H1 (cell line): ENCODE measurements around the gene ARL14. TPM values are rescaled to one million over a fixed set of nuclear protein-coding genes. Genes with fewer than 3 reads are reported as not detected.

Experiments used
- CTCF ChIA-PET: fragments of 300-600 bp; sonication (Branson Sonifier 250); formaldehyde crosslinking; loops from one replicate; lab custom pipeline; 2021; ENCODE audit not compliant: partially characterized antibody; lab: Charles Lee
- POLR2A ChIA-PET: fragments of 300-600 bp; sonication (Branson Sonifier 250); formaldehyde crosslinking; loops from one replicate; lab custom pipeline; 2021; ENCODE audit warnings: inconsistent platforms; ENCODE audit not compliant: partially characterized antibody; lab: Charles Lee
- DNase-seq, 2 experiments: peaks; one replicate each; pipeline versions ENCODE4 v3.0.0 to v3.0.0-alpha.2; 2010 to 2022; ENCODE audit warnings: low spot score in 2 of 2, low read depth in 1 of 2, mixed read lengths in 1 of 2
- FAIRE-seq: peaks from 2 replicates; lab custom pipeline; 2011; peaks lifted over from hg19 to GRCh38; lab: Jason Lieb, UNC
- H2AFZ ChIP-seq: 2 replicates; pipeline ENCODE4 v1.8.1; 2012; ENCODE audit warnings: low read length, inconsistent platforms
- H2AK5ac ChIP-seq: 2 replicates; pipeline ENCODE4 v1.6.1; 2013; ENCODE audit warnings: low read depth, low read length
- H2BK120ac ChIP-seq: replicated peaks from 2 replicates; pipeline ENCODE3; 2013; ENCODE audit warnings: low read depth, low read length, inconsistent platforms
- H2BK12ac ChIP-seq: 2 replicates; pipeline ENCODE4 v1.6.1; 2013; ENCODE audit warnings: low read depth, low read length
- H2BK15ac ChIP-seq: 2 replicates; pipeline ENCODE4 v1.6.1; 2013; ENCODE audit warnings: low read length
- H2BK20ac ChIP-seq: 2 replicates; pipeline ENCODE4 v1.6.1; 2013; ENCODE audit warnings: low read length
- H2BK5ac ChIP-seq: 2 replicates; pipeline ENCODE4 v1.6.1; 2013; ENCODE audit warnings: low read depth, low read length
- H3K14ac ChIP-seq: 2 replicates; pipeline ENCODE4 v1.6.1; 2013; ENCODE audit warnings: inconsistent platforms; ENCODE audit not compliant: insufficient read length
- H3K18ac ChIP-seq: 2 replicates; pipeline ENCODE4 v1.6.1; 2013; ENCODE audit warnings: low read length; ENCODE audit errors: extremely low read depth
- H3K23ac ChIP-seq: 2 replicates; pipeline ENCODE4 v1.6.1; 2013; ENCODE audit warnings: inconsistent platforms; ENCODE audit not compliant: insufficient read length
- H3K23me2 ChIP-seq: 2 replicates; pipeline ENCODE4 v1.6.1; 2013; ENCODE audit warnings: low read depth, low read length
- H3K27ac ChIP-seq: 2 replicates; pipeline ENCODE4 v1.6.1; 2011; ENCODE audit warnings: low read depth, low read length, inconsistent platforms
- H3K27me3 ChIP-seq, 4 experiments: replicated peaks in 1 of 4; 1 replicate in 1 of 4; 2 replicates in 3 of 4; pipeline versions ENCODE4 v1.6.1 to v1.8.1; 2011 to 2013; ENCODE audit warnings: low read length in 3 of 4, mild to moderate bottlenecking in 3 of 4, inconsistent platforms in 2 of 4, mixed read lengths in 2 of 4, moderate library complexity in 1 of 4; ENCODE audit not compliant: control insufficient read depth in 3 of 4, insufficient read depth in 3 of 4; ENCODE audit errors: extremely low read depth in 1 of 4
- H3K36me3 ChIP-seq, 4 experiments: 2 replicates each; pipeline versions ENCODE4 v1.6.1 to v1.8.1; 2011 to 2013; ENCODE audit warnings: mild to moderate bottlenecking in 4 of 4, low read length in 3 of 4, moderate library complexity in 2 of 4, control low read depth in 1 of 4, inconsistent platforms in 1 of 4; ENCODE audit not compliant: insufficient read depth in 4 of 4, control insufficient read depth in 2 of 4
- H3K4ac ChIP-seq: replicated peaks from 2 replicates; pipeline ENCODE3; 2013; ENCODE audit warnings: low read length, low read depth, mixed read lengths, inconsistent platforms; ENCODE audit not compliant: insufficient read length
- H3K4me1 ChIP-seq, 4 experiments: replicated peaks in 1 of 4; 1 replicate in 1 of 4; 2 replicates in 3 of 4; pipeline versions ENCODE4 v1.6.1 to v1.8.1; 2011 to 2013; ENCODE audit warnings: low read length in 3 of 4, inconsistent platforms in 2 of 4, mixed read lengths in 1 of 4; ENCODE audit not compliant: insufficient read depth in 4 of 4, control insufficient read depth in 3 of 4
- H3K4me2 ChIP-seq, 2 experiments: 2 replicates each; pipeline versions ENCODE4 v1.6.1 to v1.8.1; 2011 to 2013; ENCODE audit warnings: low read depth in 2 of 2, low read length in 2 of 2, control low read depth in 1 of 2, inconsistent platforms in 1 of 2, mild to moderate bottlenecking in 1 of 2; ENCODE audit not compliant: insufficient read depth in 1 of 2
- H3K4me3 ChIP-seq, 4 experiments: fragments of 200-600, 300-600 bp in 1 of 4; sonication (generic), shearing (Covaris generic), sonication (Bioruptor Twin) in 1 of 4; 2 replicates each; pipeline versions ENCODE4 v1.5.1 to v1.8.1; 2011 to 2016; ENCODE audit warnings: low read length in 4 of 4, low read depth in 3 of 4, control low read depth in 2 of 4, inconsistent platforms in 2 of 4, mild to moderate bottlenecking in 2 of 4, mixed read lengths in 1 of 4, moderate library complexity in 1 of 4; ENCODE audit not compliant: insufficient read depth in 2 of 4; ENCODE audit errors: extremely low read depth in 1 of 4
- H3K56ac ChIP-seq: replicated peaks from 2 replicates; pipeline ENCODE3; 2013; ENCODE audit warnings: low read depth, mild to moderate bottlenecking, mixed read lengths, low read length, inconsistent platforms; ENCODE audit not compliant: insufficient read length
- H3K79me1 ChIP-seq: 2 replicates; pipeline ENCODE4 v1.6.1; 2013; ENCODE audit warnings: low read depth, low read length, control low read depth
- H3K79me2 ChIP-seq, 2 experiments: 2 replicates each; pipeline versions ENCODE4 v1.6.1 to v1.8.1; 2012 to 2013; ENCODE audit warnings: low read length in 2 of 2, mild to moderate bottlenecking in 2 of 2, inconsistent platforms in 1 of 2; ENCODE audit not compliant: insufficient read depth in 2 of 2, control insufficient read depth in 1 of 2
- H3K9ac ChIP-seq, 4 experiments: replicated peaks in 1 of 4; 1 replicate in 1 of 4; 2 replicates in 3 of 4; pipeline versions ENCODE4 v1.6.1 to v1.8.1; 2011 to 2013; ENCODE audit warnings: low read depth in 3 of 4, low read length in 3 of 4, control low read depth in 2 of 4, mild to moderate bottlenecking in 2 of 4, moderate library complexity in 2 of 4, inconsistent platforms in 1 of 4; ENCODE audit errors: extremely low read depth in 1 of 4
- H3K9me3 ChIP-seq, 2 experiments: 2 replicates each; pipeline versions ENCODE4 v1.6.1 to v1.8.1; 2012 to 2013; ENCODE audit warnings: mild to moderate bottlenecking in 2 of 2, moderate library complexity in 2 of 2, control low read depth in 1 of 2, inconsistent platforms in 1 of 2, low read depth in 1 of 2, low read length in 1 of 2, mixed read lengths in 1 of 2; ENCODE audit not compliant: insufficient read depth in 2 of 2
- H4K20me1 ChIP-seq, 2 experiments: replicated peaks in 1 of 2; 2 replicates each; pipeline versions ENCODE3 to v1.8.1; 2011 to 2013; ENCODE audit warnings: inconsistent platforms in 2 of 2, low read length in 2 of 2, mild to moderate bottlenecking in 1 of 2; ENCODE audit not compliant: insufficient read depth in 2 of 2, control insufficient read depth in 1 of 2
- H4K5ac ChIP-seq: 2 replicates; pipeline ENCODE4 v1.6.1; 2013; ENCODE audit warnings: low read length, low read depth, mixed read lengths, inconsistent platforms; ENCODE audit not compliant: insufficient read length
- H4K8ac ChIP-seq: 2 replicates; pipeline ENCODE4 v1.8.0; 2013; ENCODE audit warnings: mild to moderate bottlenecking, moderate library complexity, low read length, inconsistent platforms; ENCODE audit not compliant: insufficient read depth; ENCODE audit errors: extremely low read depth
- H4K91ac ChIP-seq: replicated peaks from 2 replicates; pipeline ENCODE3; 2013; ENCODE audit warnings: low read length, mixed read lengths, inconsistent platforms; ENCODE audit not compliant: insufficient read length
- EP300 ChIP-seq, 2 experiments: IDR thresholded peaks; 1 replicate in 1 of 2; 2 replicates in 1 of 2; pipeline ENCODE4 v1.6.1; 2011 to 2012; ENCODE audit warnings: low read depth in 2 of 2, low read length in 2 of 2, mild to moderate bottlenecking in 2 of 2, borderline replicate concordance in 1 of 2, inconsistent platforms in 1 of 2, moderate library complexity in 1 of 2
- POLR2A ChIP-seq, 2 experiments: IDR thresholded peaks; 1 replicate in 1 of 2; 2 replicates in 1 of 2; pipeline ENCODE4 v1.6.1; 2011; ENCODE audit warnings: low read depth in 2 of 2, low read length in 2 of 2, mild to moderate bottlenecking in 2 of 2; ENCODE audit errors: control extremely low read depth in 1 of 2
- WGBS, 2 experiments: shearing (Covaris generic) in 1 of 2; methylation state at CpG; one replicate each; pipeline versions ENCODE4 v1.1.6 to v1.1.7; 2013 to 2015; ENCODE audit warnings: low lambda C conversion rate in 2 of 2, mixed read lengths in 2 of 2, inconsistent platforms in 1 of 2, low coverage in 1 of 2, missing lambda C conversion rate in 1 of 2; ENCODE audit not compliant: insufficient replicate concordance in 2 of 2, insufficient coverage in 1 of 2, insufficient read length in 1 of 2; ENCODE audit errors: extremely low coverage in 1 of 2, missing lambda C conversion rate in 1 of 2; 5-methylcytosine and 5-hydroxymethylcytosine counted together
- polyA plus RNA-seq, 7 experiments: library from polyadenylated mRNA; depleted of rRNA in 3 of 7; stranded (reverse) in 5 of 7; unstranded in 2 of 7; fragments of >200 nt in 5 of 7; fragments of 200-250 nt in 2 of 7; gene quantifications; 1 replicate in 5 of 7; 2 replicates in 1 of 7; 4 replicates in 1 of 7; pipeline versions ENCODE4 v1.2.1 to v1.2.3, GENCODE V29; 2011 to 2013; ENCODE audit warnings: missing spikeins in 2 of 7, mixed read lengths in 2 of 7
- total RNA-seq: library from RNA; stranded (reverse); fragmentation: NEBNext Ultra II Directional; extraction: Animal tissue kit (Norgen Biotek cat#: 25700); gene quantifications from 2 replicates; pipeline ENCODE4 v1.2.1, GENCODE V29; 2021
- TF ChIP-seq, protein P1 (sequence below): IDR thresholded peaks from 2 replicates; pipeline ENCODE4 v1.6.1; 2011; ENCODE audit warnings: low read length, improper control_type of control experiment

The ARL14 gene
- total and polyA plus RNA-seq, 2 of the 8 experiments (the other 6 are each of a cell fraction or from before 2014, with no cell fraction given), result not detected

DNA sequence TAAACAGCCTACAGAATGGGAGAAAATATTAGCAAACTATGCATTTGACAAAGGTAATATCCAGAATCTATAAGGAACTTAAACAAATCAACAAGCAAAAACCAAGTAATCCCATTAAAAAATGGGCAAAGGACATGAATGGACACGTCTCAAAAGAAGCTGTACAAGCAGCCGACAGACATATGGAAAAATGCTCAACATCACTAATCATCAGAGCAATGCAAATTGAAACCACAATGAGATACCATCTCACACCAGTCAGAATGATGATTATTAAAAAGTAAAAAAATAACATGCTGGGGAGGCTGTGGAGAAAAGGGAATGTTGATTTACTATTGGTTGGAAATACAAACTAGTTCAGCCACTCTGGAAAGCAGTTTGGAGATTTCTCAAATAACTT, 48.4 kb downstream of the ARL14 start:
- Histone ChIP-seq H2BK15ac (no peak overlapping the region), H3K18ac (no peak overlapping the region), H3K4ac (no peak overlapping the region), H3K36me3 (no peaks in the 10 kb centered on the region), H4K5ac (no peak overlapping the region), H3K9ac (no peak overlapping the region), H2BK5ac (no peak overlapping the region), H2BK20ac (no peak overlapping the region), H3K79me2 (no peaks in the 10 kb centered on the region), H2BK12ac (no peak overlapping the region), H3K27ac (no peak overlapping the region), H3K9me3 (no peaks in the 10 kb centered on the region), H3K27me3 (no peaks in the 10 kb centered on the region), H4K91ac (no peak overlapping the region), H3K4me3 (no peak overlapping the region), H3K23me2 (0 out of 2 replicates have a peak, but pooled peaks cover 2% of the 10 kb centered on the region), H3K23ac (no peak overlapping the region), H3K4me1 (no peaks in the 10 kb centered on the region), H4K8ac (no peak overlapping the region), H3K56ac (no peak overlapping the region), H2AK5ac (no peak overlapping the region), H4K20me1 (no peaks in the 10 kb centered on the region), H2AFZ (no peak overlapping the region), H2BK120ac (no peak overlapping the region), H3K14ac (no peak overlapping the region), H3K4me2 (no peak overlapping the region), H3K79me1 (no peaks in the 10 kb centered on the region)
- POLR2A ChIA-PET, result no interaction called here
- DNase-seq, result no peak
- 94% methylated on average over 2 of the region's 2 CpGs; no CpG with 5 or more reads in 1 of the 2 experiments for WGBS, 2 experiments
- CTCF ChIA-PET, result interaction anchor here (0.6 kb wide), 1 partner anchor 82 kb away, joined by 3 read pairs; no protein-coding TSS in a partner anchor
- no peak for FAIRE-seq
- TF ChIP-seq, protein P1, sequence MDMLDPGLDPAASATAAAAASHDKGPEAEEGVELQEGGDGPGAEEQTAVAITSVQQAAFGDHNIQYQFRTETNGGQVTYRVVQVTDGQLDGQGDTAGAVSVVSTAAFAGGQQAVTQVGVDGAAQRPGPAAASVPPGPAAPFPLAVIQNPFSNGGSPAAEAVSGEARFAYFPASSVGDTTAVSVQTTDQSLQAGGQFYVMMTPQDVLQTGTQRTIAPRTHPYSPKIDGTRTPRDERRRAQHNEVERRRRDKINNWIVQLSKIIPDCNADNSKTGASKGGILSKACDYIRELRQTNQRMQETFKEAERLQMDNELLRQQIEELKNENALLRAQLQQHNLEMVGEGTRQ, result no peak
- TF ChIP-seq EP300 (IDR thresholded peaks at IDR 0.05; ENCODE audit: borderline replicate concordance in 1 of 2, low read depth in 2 of 2, low read length in 2 of 2) (no peak), POLR2A (IDR thresholded peaks at IDR 0.05; ENCODE audit: control extremely low read depth in 1 of 2, low read depth in 2 of 2, low read length in 2 of 2) (no peak)
